Subcutaneous adipose tissue (tissue), 4 donors: Measurements from ENCODE around the gene AQP12B. TPM values are rescaled to one million over a fixed set of nuclear protein-coding genes. Genes with fewer than 3 reads are reported as not detected.

Experiments used
- CTCF ChIP-seq: fragments of 450-650 bp; IDR thresholded peaks from one replicate; pipeline ENCODE4 v1.5.1; 2016; ENCODE audit warnings: low read depth, mild to moderate bottlenecking, control low read depth, antibody characterized with exemption, moderate library complexity
- total RNA-seq, 4 donors: library from RNA; depleted of rRNA; stranded (reverse); fragments of >200 nt; gene quantifications; one replicate each; pipeline ENCODE4 v1.1.0, GENCODE V29; 2016

Gene AQP12B
- total RNA-seq, 4 donors from 2014 or later: not detected

GRCh38 chr2:240646176-240646899 is 36.3 kb downstream of the AQP12B start:
- TF ChIP-seq CTCF: no peak

GRCh38 chr2:240645801-240646175 is 36.9 kb downstream of the AQP12B start:
- no peak for TF ChIP-seq CTCF

- TF ChIP-seq CTCF: no peak
Observed at GRCh38 chr2:240645346-240645745, 37.3 kb downstream of the AQP12B start.

- TF ChIP-seq CTCF: no peak
Observed at GRCh38 chr2:240644859-240645301, 37.8 kb downstream of the AQP12B start.

GRCh38 chr2:240644171-240644651 is 38.5 kb downstream of the AQP12B start:
- no peak for TF ChIP-seq CTCF

- TF ChIP-seq CTCF: no peak
Observed at GRCh38 chr2:240643811-240644150, 38.9 kb downstream of the AQP12B start.

- TF ChIP-seq CTCF: no peak
Observed at GRCh38 chr2:240643093-240643810, 39.4 kb downstream of the AQP12B start.
